ENCODE results near the gene CLSTN2.

The CLSTN2 gene

GRCh38 chr3:140034058-140034457, 99.1 kb downstream of the CLSTN2 start:
- Histone ChIP-seq H3K9ac (ENCODE audit: low read length) (no peak overlapping the region), H3K14ac (ENCODE audit: low read length in 2 of 2) (no peak overlapping the region), H3K23ac (ENCODE audit: low read length in 2 of 2) (no peak overlapping the region), H3K27me3 (ENCODE audit: control insufficient read depth in 1 of 2, insufficient read depth in 1 of 2, low read length in 2 of 2) (no peaks in the 10 kb centered on the region), H3K4me1 (ENCODE audit: control insufficient read depth, insufficient read depth, low read depth, low read length) (no peaks in the 10 kb centered on the region), H2AFZ (ENCODE audit: low read depth, low read length) (no peak overlapping the region), H3K4ac (ENCODE audit: low read depth in 1 of 2, low read length in 2 of 2) (no peak overlapping the region), H2AK5ac (ENCODE audit: low read length, severe bottlenecking) (no peak overlapping the region), H4K8ac (ENCODE audit: low read length) (no peak overlapping the region), H2BK15ac (ENCODE audit: low read depth, poor library complexity, severe bottlenecking) (no peak overlapping the region), H3K9me3 (ENCODE audit: control insufficient read depth, low read length) (no peaks in the 10 kb centered on the region), H3K27ac (ENCODE audit: low read length, poor library complexity, severe bottlenecking) (no peak overlapping the region), H3K36me3 (ENCODE audit: control insufficient read depth in 1 of 2, insufficient read depth in 2 of 2, low read depth in 1 of 2, low read length in 2 of 2) (no peaks in the 10 kb centered on the region), H2BK120ac (ENCODE audit: low read depth, low read length) (no peak overlapping the region), H3K18ac (ENCODE audit: low read depth in 1 of 2, low read length in 2 of 2) (no peak overlapping the region), H3K4me2 (ENCODE audit: low read length, poor library complexity, severe bottlenecking) (no peak overlapping the region), H2BK5ac (ENCODE audit: low read depth, low read length, poor library complexity, severe bottlenecking) (no peak overlapping the region), H4K91ac (ENCODE audit: low read length) (no peak overlapping the region), H2BK12ac (ENCODE audit: low read length in 2 of 2) (no peak overlapping the region), H3K4me3 (ENCODE audit: insufficient read depth in 1 of 2, low read depth in 1 of 2, low read length in 2 of 2) (no peak overlapping the region), H3K79me1 (replicated peaks; ENCODE audit: low read length, poor library complexity, severe bottlenecking) (peaks cover 2% of the 10 kb centered on the region)
- no peak for DNase-seq

- H3K36me3 ChIP-seq (ENCODE audit: control insufficient read depth in 1 of 2, insufficient read depth in 2 of 2, low read depth in 1 of 2, low read length in 2 of 2), result no peaks in the 10 kb centered on the region
- H3K27me3 ChIP-seq (ENCODE audit: control insufficient read depth in 1 of 2, insufficient read depth in 1 of 2, low read length in 2 of 2), result no peaks in the 10 kb centered on the region
- H2AK5ac ChIP-seq (ENCODE audit: low read length, severe bottlenecking), result no peak overlapping the region
- H3K14ac ChIP-seq (ENCODE audit: low read length in 2 of 2), result no peak overlapping the region
- no peak overlapping the region for H4K8ac ChIP-seq (ENCODE audit: low read length)
- H4K91ac ChIP-seq (ENCODE audit: low read length), result no peak overlapping the region
- peaks cover 2% of the 10 kb centered on the region for H3K79me1 ChIP-seq (replicated peaks; ENCODE audit: low read length, poor library complexity, severe bottlenecking)
- WGBS, result 45% methylated on average over 2 of the region's 2 CpGs
- H3K4ac ChIP-seq (ENCODE audit: low read depth in 1 of 2, low read length in 2 of 2), result no peak overlapping the region
- no peak overlapping the region for H3K18ac ChIP-seq (ENCODE audit: low read depth in 1 of 2, low read length in 2 of 2)
- no peak overlapping the region for H3K27ac ChIP-seq (ENCODE audit: low read length, poor library complexity, severe bottlenecking)
- H3K23ac ChIP-seq (ENCODE audit: low read length in 2 of 2), result no peak overlapping the region
- no peak overlapping the region for H3K4me2 ChIP-seq (ENCODE audit: low read length, poor library complexity, severe bottlenecking)
- H2BK5ac ChIP-seq (ENCODE audit: low read depth, low read length, poor library complexity, severe bottlenecking), result no peak overlapping the region
- H2AFZ ChIP-seq (ENCODE audit: low read depth, low read length), result no peak overlapping the region
- H3K4me3 ChIP-seq (ENCODE audit: insufficient read depth in 1 of 2, low read depth in 1 of 2, low read length in 2 of 2), result no peak overlapping the region
- no peaks in the 10 kb centered on the region for H3K9me3 ChIP-seq (ENCODE audit: control insufficient read depth, low read length)
- DNase-seq, result no peak
- H2BK120ac ChIP-seq (ENCODE audit: low read depth, low read length), result no peak overlapping the region
- no peak overlapping the region for H3K9ac ChIP-seq (ENCODE audit: low read length)
- no peak overlapping the region for H2BK15ac ChIP-seq (ENCODE audit: low read depth, poor library complexity, severe bottlenecking)
- H2BK12ac ChIP-seq (ENCODE audit: low read length in 2 of 2), result no peak overlapping the region
- no peaks in the 10 kb centered on the region for H3K4me1 ChIP-seq (ENCODE audit: control insufficient read depth, insufficient read depth, low read depth, low read length)
Observed at GRCh38 chr3:140035871-140036270, 100.9 kb downstream of the CLSTN2 start.

GRCh38 chr3:140050396-140050795, 115.4 kb downstream of the CLSTN2 start:
- 64% methylated on average over 1 of the region's 1 CpG for WGBS

GRCh38 chr3:140051019-140051957, 116.3 kb downstream of the CLSTN2 start:
- H2BK15ac ChIP-seq (ENCODE audit: low read depth, poor library complexity, severe bottlenecking), result no peak overlapping the region
- H2AFZ ChIP-seq (ENCODE audit: low read depth, low read length), result no peak overlapping the region
- H3K4me1 ChIP-seq (ENCODE audit: control insufficient read depth, insufficient read depth, low read depth, low read length), result peaks cover 3% of the 10 kb centered on the region
- peaks cover 0 to 20% of the 10 kb centered on the region in 2 experiments for H3K27me3 ChIP-seq (ENCODE audit: control insufficient read depth in 1 of 2, insufficient read depth in 1 of 2, low read length in 2 of 2)
- H2AK5ac ChIP-seq (ENCODE audit: low read length, severe bottlenecking), result no peak overlapping the region
- H2BK120ac ChIP-seq (ENCODE audit: low read depth, low read length), result no peak overlapping the region
- H3K9ac ChIP-seq (ENCODE audit: low read length), result no peak overlapping the region
- H4K8ac ChIP-seq (ENCODE audit: low read length), result no peak overlapping the region
- H3K4ac ChIP-seq (ENCODE audit: low read depth in 1 of 2, low read length in 2 of 2), result no peak overlapping the region
- H3K36me3 ChIP-seq (ENCODE audit: control insufficient read depth in 1 of 2, insufficient read depth in 2 of 2, low read depth in 1 of 2, low read length in 2 of 2), result no peaks in the 10 kb centered on the region
- no peaks in the 10 kb centered on the region for H3K79me1 ChIP-seq (replicated peaks; ENCODE audit: low read length, poor library complexity, severe bottlenecking)
- no peak overlapping the region for H4K91ac ChIP-seq (ENCODE audit: low read length)
- no peak overlapping the region for H3K27ac ChIP-seq (ENCODE audit: low read length, poor library complexity, severe bottlenecking)
- H3K14ac ChIP-seq (ENCODE audit: low read length in 2 of 2), result no peak overlapping the region
- no peak overlapping the region for H2BK12ac ChIP-seq (ENCODE audit: low read length in 2 of 2)
- no peak overlapping the region for H3K18ac ChIP-seq (ENCODE audit: low read depth in 1 of 2, low read length in 2 of 2)
- WGBS, result 37% methylated on average over 11 of the region's 12 CpGs
- DNase-seq, result no peak
- no peak overlapping the region for H3K23ac ChIP-seq (ENCODE audit: low read length in 2 of 2)
- no peak overlapping the region for H3K4me3 ChIP-seq (ENCODE audit: insufficient read depth in 1 of 2, low read depth in 1 of 2, low read length in 2 of 2)
- no peaks in the 10 kb centered on the region for H3K9me3 ChIP-seq (ENCODE audit: control insufficient read depth, low read length)
- H2BK5ac ChIP-seq (ENCODE audit: low read depth, low read length, poor library complexity, severe bottlenecking), result no peak overlapping the region
- no peak overlapping the region for H3K4me2 ChIP-seq (ENCODE audit: low read length, poor library complexity, severe bottlenecking)

More at GRCh38 chr3:140050396-140050795, 115.4 kb downstream of the CLSTN2 start:
- Histone ChIP-seq H4K8ac (ENCODE audit: low read length) (no peak overlapping the region), H2BK15ac (ENCODE audit: low read depth, poor library complexity, severe bottlenecking) (no peak overlapping the region), H2AK5ac (ENCODE audit: low read length, severe bottlenecking) (no peak overlapping the region), H2BK120ac (ENCODE audit: low read depth, low read length) (no peak overlapping the region), H3K36me3 (ENCODE audit: control insufficient read depth in 1 of 2, insufficient read depth in 2 of 2, low read depth in 1 of 2, low read length in 2 of 2) (no peaks in the 10 kb centered on the region), H2BK12ac (ENCODE audit: low read length in 2 of 2) (no peak overlapping the region), H2AFZ (ENCODE audit: low read depth, low read length) (no peak overlapping the region), H4K91ac (ENCODE audit: low read length) (no peak overlapping the region), H3K14ac (ENCODE audit: low read length in 2 of 2) (no peak overlapping the region), H3K4me2 (ENCODE audit: low read length, poor library complexity, severe bottlenecking) (no peak overlapping the region), H3K9me3 (ENCODE audit: control insufficient read depth, low read length) (no peaks in the 10 kb centered on the region), H3K79me1 (replicated peaks; ENCODE audit: low read length, poor library complexity, severe bottlenecking) (no peaks in the 10 kb centered on the region), H3K23ac (ENCODE audit: low read length in 2 of 2) (no peak overlapping the region), H3K27me3 (ENCODE audit: control insufficient read depth in 1 of 2, insufficient read depth in 1 of 2, low read length in 2 of 2) (peaks cover 0 to 20% of the 10 kb centered on the region in 2 experiments), H2BK5ac (ENCODE audit: low read depth, low read length, poor library complexity, severe bottlenecking) (no peak overlapping the region), H3K4me3 (ENCODE audit: insufficient read depth in 1 of 2, low read depth in 1 of 2, low read length in 2 of 2) (no peak overlapping the region), H3K4ac (ENCODE audit: low read depth in 1 of 2, low read length in 2 of 2) (no peak overlapping the region), H3K4me1 (ENCODE audit: control insufficient read depth, insufficient read depth, low read depth, low read length) (peaks cover 3% of the 10 kb centered on the region), H3K27ac (ENCODE audit: low read length, poor library complexity, severe bottlenecking) (no peak overlapping the region), H3K18ac (ENCODE audit: low read depth in 1 of 2, low read length in 2 of 2) (no peak overlapping the region), H3K9ac (ENCODE audit: low read length) (no peak overlapping the region)
- DNase-seq, result no peak
